HL-60 (cell line): Measurements from ENCODE around the gene POC1B.
A peak's percentile ranks its signal among the peaks of the same experiment; 100 is the strongest.

ENCODE experiments used
- DNase-seq, 2 experiments: peaks; one replicate each; pipeline ENCODE4 v3.0.0-alpha.2; 2010 to 2020; ENCODE audit warnings: low read depth in 1 of 2, low spot score in 1 of 2
- H3K27ac ChIP-seq: fragments of 250-450 bp; sonication (Bioruptor Pico); replicated peaks from 2 replicates; pipeline ENCODE4 v1.5.1; 2020; ENCODE audit warnings: mild to moderate bottlenecking, moderate library complexity
- H3K27me3 ChIP-seq: fragments of 250-450 bp; sonication (Bioruptor Pico); 2 replicates; pipeline ENCODE4 v1.5.1; 2021; ENCODE audit warnings: mild to moderate bottlenecking, moderate library complexity; ENCODE audit not compliant: insufficient read depth, poor library complexity, severe bottlenecking
- H3K4me3 ChIP-seq: replicated peaks from 2 replicates; pipeline ENCODE4 v1.5.1; 2011; ENCODE audit warnings: mild to moderate bottlenecking, control low read depth, low read length; ENCODE audit not compliant: insufficient read depth
- GABPA ChIP-seq: IDR thresholded peaks from 2 replicates; pipeline ENCODE4 v1.6.1; 2012; ENCODE audit warnings: low read depth
- POLR2AphosphoS5 ChIP-seq: IDR thresholded peaks from 2 replicates; pipeline ENCODE4 v1.6.1; 2012; ENCODE audit warnings: low read depth
- SPI1 ChIP-seq: IDR thresholded peaks from 2 replicates; pipeline ENCODE4 v1.6.1; 2012; ENCODE audit warnings: low read depth, mild to moderate bottlenecking, borderline replicate concordance
- TF ChIP-seq, protein P1 (sequence below): IDR thresholded peaks from 2 replicates; pipeline ENCODE4 v1.6.1; 2012; ENCODE audit warnings: low read depth; ENCODE audit not compliant: insufficient replicate concordance
- TF ChIP-seq, protein P2 (sequence below): IDR thresholded peaks from one replicate; pipeline ENCODE4 v1.5.1; 2011; ENCODE audit warnings: low read length, control low read depth, inconsistent platforms; ENCODE audit not compliant: insufficient read depth

The POC1B gene

DNA sequence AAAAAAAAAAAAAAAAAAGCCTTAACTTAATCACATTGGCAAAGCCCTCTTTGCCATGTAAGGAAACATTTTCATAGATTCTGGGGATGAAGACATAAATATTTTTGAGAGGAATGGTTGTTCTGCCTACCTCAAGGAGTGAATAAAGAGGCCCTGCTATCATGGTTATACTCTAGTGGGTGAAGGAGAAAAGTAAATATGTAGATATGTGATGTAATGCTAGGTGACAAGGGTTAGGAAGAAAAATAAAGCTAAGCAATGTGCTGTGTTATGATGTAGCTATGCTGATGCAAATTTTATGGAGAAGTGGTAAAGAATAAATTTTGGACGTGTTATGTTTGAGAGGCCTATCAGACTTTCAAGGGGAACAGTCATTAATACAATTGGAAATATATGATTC is 93.5 kb downstream of the POC1B start:
- TF ChIP-seq SPI1 (no peak), POLR2AphosphoS5 (no peak), GABPA (no peak)
- TF ChIP-seq, protein P1, sequence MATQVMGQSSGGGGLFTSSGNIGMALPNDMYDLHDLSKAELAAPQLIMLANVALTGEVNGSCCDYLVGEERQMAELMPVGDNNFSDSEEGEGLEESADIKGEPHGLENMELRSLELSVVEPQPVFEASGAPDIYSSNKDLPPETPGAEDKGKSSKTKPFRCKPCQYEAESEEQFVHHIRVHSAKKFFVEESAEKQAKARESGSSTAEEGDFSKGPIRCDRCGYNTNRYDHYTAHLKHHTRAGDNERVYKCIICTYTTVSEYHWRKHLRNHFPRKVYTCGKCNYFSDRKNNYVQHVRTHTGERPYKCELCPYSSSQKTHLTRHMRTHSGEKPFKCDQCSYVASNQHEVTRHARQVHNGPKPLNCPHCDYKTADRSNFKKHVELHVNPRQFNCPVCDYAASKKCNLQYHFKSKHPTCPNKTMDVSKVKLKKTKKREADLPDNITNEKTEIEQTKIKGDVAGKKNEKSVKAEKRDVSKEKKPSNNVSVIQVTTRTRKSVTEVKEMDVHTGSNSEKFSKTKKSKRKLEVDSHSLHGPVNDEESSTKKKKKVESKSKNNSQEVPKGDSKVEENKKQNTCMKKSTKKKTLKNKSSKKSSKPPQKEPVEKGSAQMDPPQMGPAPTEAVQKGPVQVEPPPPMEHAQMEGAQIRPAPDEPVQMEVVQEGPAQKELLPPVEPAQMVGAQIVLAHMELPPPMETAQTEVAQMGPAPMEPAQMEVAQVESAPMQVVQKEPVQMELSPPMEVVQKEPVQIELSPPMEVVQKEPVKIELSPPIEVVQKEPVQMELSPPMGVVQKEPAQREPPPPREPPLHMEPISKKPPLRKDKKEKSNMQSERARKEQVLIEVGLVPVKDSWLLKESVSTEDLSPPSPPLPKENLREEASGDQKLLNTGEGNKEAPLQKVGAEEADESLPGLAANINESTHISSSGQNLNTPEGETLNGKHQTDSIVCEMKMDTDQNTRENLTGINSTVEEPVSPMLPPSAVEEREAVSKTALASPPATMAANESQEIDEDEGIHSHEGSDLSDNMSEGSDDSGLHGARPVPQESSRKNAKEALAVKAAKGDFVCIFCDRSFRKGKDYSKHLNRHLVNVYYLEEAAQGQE = no peak
- TF ChIP-seq, protein P2, sequence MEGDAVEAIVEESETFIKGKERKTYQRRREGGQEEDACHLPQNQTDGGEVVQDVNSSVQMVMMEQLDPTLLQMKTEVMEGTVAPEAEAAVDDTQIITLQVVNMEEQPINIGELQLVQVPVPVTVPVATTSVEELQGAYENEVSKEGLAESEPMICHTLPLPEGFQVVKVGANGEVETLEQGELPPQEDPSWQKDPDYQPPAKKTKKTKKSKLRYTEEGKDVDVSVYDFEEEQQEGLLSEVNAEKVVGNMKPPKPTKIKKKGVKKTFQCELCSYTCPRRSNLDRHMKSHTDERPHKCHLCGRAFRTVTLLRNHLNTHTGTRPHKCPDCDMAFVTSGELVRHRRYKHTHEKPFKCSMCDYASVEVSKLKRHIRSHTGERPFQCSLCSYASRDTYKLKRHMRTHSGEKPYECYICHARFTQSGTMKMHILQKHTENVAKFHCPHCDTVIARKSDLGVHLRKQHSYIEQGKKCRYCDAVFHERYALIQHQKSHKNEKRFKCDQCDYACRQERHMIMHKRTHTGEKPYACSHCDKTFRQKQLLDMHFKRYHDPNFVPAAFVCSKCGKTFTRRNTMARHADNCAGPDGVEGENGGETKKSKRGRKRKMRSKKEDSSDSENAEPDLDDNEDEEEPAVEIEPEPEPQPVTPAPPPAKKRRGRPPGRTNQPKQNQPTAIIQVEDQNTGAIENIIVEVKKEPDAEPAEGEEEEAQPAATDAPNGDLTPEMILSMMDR = no peak
- H3K4me3 ChIP-seq = no peak overlapping the region
- no peaks in the 10 kb centered on the region for H3K27me3 ChIP-seq
- H3K27ac ChIP-seq = no peak overlapping the region
- no peak for DNase-seq

DNA sequence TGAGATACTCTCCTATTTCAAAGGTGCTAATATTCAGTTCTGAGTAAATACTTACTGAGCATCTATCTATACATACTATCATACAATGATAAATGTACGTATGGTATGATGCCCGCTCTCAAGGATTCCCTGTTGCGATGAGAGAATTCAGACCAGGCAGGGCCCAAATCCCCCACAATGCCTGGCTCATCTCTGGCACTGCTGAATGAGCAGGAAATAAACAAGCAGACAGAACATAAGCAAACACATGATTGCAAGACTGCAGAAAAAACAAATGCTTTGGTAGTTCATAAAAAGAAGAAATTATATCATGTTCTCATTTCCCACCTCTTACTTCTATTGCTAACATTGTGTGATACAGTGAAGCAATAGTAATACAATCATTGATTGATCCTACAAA is 96.3 kb downstream of the POC1B start:
- H3K4me3 ChIP-seq = no peak overlapping the region
- no peaks in the 10 kb centered on the region for H3K27me3 ChIP-seq
- no peak overlapping the region for H3K27ac ChIP-seq
- TF ChIP-seq POLR2AphosphoS5 (no peak), SPI1 (no peak), GABPA (no peak)
- TF ChIP-seq, protein P1 = no peak
- TF ChIP-seq, protein P2 = no peak
- no peak for DNase-seq

DNA sequence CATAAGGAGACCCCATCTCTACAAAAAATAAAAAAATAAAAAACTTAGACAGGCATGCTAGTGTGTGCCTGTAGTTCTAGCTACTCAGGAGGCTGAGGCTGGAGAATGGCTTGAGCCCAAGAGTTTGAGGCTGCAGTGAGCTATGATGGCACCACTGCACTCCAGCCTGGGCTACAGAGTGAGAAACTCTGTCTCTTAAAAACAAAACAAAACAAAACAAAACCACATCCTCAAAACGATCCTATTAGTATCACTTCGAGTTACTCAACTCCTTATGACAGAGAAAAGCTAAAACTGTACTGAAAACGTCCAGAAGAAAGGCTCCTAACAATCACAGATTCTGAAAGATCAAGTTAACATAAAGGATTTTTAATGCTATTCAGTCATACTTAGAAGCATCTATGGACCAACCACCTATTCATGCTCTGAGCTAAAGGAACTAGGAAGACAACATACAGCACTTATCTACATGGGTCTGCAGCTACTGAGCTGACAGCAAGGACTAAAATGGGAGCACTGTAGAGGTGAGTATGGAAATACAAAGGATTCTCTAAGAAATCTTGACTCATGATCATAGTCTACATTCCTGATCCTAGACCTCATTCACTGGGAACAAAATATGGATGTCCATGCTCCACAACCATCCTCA is 98.2 kb downstream of the POC1B start:
- H3K27ac ChIP-seq = peak overlapping the region; percentile 51
- H3K4me3 ChIP-seq = no peak overlapping the region
- peak in 1 of 2 experiments; percentile 43 for DNase-seq

More for the DNA sequence above, 98.2 kb downstream of the POC1B start:
- TF ChIP-seq GABPA (no peak), SPI1 (peak; percentile 32; the same call in 1 of the 2 replicates), POLR2AphosphoS5 (no peak)
- TF ChIP-seq, protein P2 = no peak
- no peaks in the 10 kb centered on the region for H3K27me3 ChIP-seq
